HT-29 (cell line): ENCODE results near the gene SNRNP35. TPM values are rescaled to one million over a fixed set of nuclear protein-coding genes. Genes with fewer than 3 reads are reported as not detected.
"Not testable (repeated sequence)": the region's sequence is repeated elsewhere in the genome, so short reads cannot be mapped to it uniquely, and the experiment has no call there.

Experiments used
- DNase-seq: peaks from one replicate; pipeline ENCODE4 v3.0.0-alpha.2; 2015; ENCODE audit warnings: low spot score
- total RNA-seq: library from RNA; depleted of rRNA; stranded (reverse); fragments of >200 nt; shearing (Covaris generic); gene quantifications from 2 replicates; pipeline ENCODE4 v1.2.3, GENCODE V29; 2014

SNRNP35 gene
- total RNA-seq, 1 experiment from 2014 or later, result 18.3 TPM

- DNase-seq, result no peak
Measured at GRCh38 chr12:123449249-123449733, 8.6 kb upstream of the SNRNP35 start.

- no peak for DNase-seq
Measured at GRCh38 chr12:123449856-123450255, 8.1 kb upstream of the SNRNP35 start.

- no peak for DNase-seq
Measured at GRCh38 chr12:123450636-123451035, 7.3 kb upstream of the SNRNP35 start.

GRCh38 chr12:123452276-123452550, 5.7 kb upstream of the SNRNP35 start:
- DNase-seq, result not testable (repeated sequence)

- DNase-seq, result no peak
Measured at GRCh38 chr12:123453165-123453564, 4.8 kb upstream of the SNRNP35 start.

- DNase-seq, result not testable (repeated sequence)
Measured at GRCh38 chr12:123463174-123463573, 5.2 kb downstream of the SNRNP35 start.

- no peak for DNase-seq
Measured at GRCh38 chr12:123465084-123465483, 7.1 kb downstream of the SNRNP35 start.

GRCh38 chr12:123468786-123469185, 10.8 kb downstream of the SNRNP35 start:
- DNase-seq, result peak; percentile 22

- no peak for DNase-seq
Measured at GRCh38 chr12:123469978-123470377, 12.0 kb downstream of the SNRNP35 start.

GRCh38 chr12:123471374-123472068, 13.6 kb downstream of the SNRNP35 start:
- no peak for DNase-seq

- no peak for DNase-seq
Measured at GRCh38 chr12:123472438-123472849, 14.5 kb downstream of the SNRNP35 start.

GRCh38 chr12:123474485-123475245, 16.7 kb downstream of the SNRNP35 start:
- no peak for DNase-seq

GRCh38 chr12:123475246-123475703, 17.3 kb downstream of the SNRNP35 start:
- DNase-seq, result no peak

GRCh38 chr12:123478069-123478468, 20.1 kb downstream of the SNRNP35 start:
- DNase-seq, result no peak

- DNase-seq, result no peak
Measured at GRCh38 chr12:123478762-123479161, 20.8 kb downstream of the SNRNP35 start.

- DNase-seq, result no peak
Measured at GRCh38 chr12:123479442-123480180, 21.7 kb downstream of the SNRNP35 start.

- not testable (repeated sequence) for DNase-seq
Measured at GRCh38 chr12:123481251-123481650, 23.3 kb downstream of the SNRNP35 start.

GRCh38 chr12:123482876-123483275, 24.9 kb downstream of the SNRNP35 start:
- DNase-seq, result no peak

- no peak for DNase-seq
Measured at GRCh38 chr12:123483602-123484248, 25.8 kb downstream of the SNRNP35 start.

GRCh38 chr12:123485756-123486155, 27.8 kb downstream of the SNRNP35 start:
- no peak for DNase-seq

- DNase-seq, result no peak
Measured at GRCh38 chr12:123487428-123487827, 29.5 kb downstream of the SNRNP35 start.
